A673 (cell line): ENCODE data around the gene NUF2. TPM values are rescaled to one million over a fixed set of nuclear protein-coding genes. Genes with fewer than 3 reads are reported as not detected.
A peak's percentile ranks its signal among the peaks of the same experiment; 100 is the strongest.
"Not testable (repeated sequence)": the region's sequence is repeated elsewhere in the genome, so short reads cannot be mapped to it uniquely, and the experiment has no call there.

Source experiments
- BruUV-seq: library from RNA; stranded (reverse); fragments of 400-500 nt; replicated peaks from 2 replicates; lab custom pipeline; 2021; lab: Mats Ljungman, UMichigan
- CTCF ChIA-PET: fragments of 300-600 bp; sonication (Branson Sonifier 250); formaldehyde crosslinking; loops from one replicate; lab custom pipeline; 2022; ENCODE audit warnings: antibody characterized with exemption; lab: Charles Lee
- POLR2A ChIA-PET: fragments of 300-600 bp; sonication (Branson Sonifier 250); formaldehyde crosslinking; loops from one replicate; lab custom pipeline; 2022; ENCODE audit warnings: antibody characterized with exemption; ENCODE audit not compliant: low non-redundant PET; lab: Charles Lee
- DNase-seq: peaks from one replicate; pipeline ENCODE4 v3.0.0-alpha.2; 2015; ENCODE audit warnings: low spot score
- H3K27ac ChIP-seq: fragments of 200-600 bp; sonication (generic); 2 replicates; pipeline ENCODE4 v1.5.1; 2016; ENCODE audit warnings: mixed run types, low read depth, mild to moderate bottlenecking, mixed read lengths, antibody characterized with exemption, low read length; ENCODE audit not compliant: poor library complexity, severe bottlenecking
- H3K27me3 ChIP-seq: fragments of 200-600 bp; sonication (generic); replicated peaks from 2 replicates; pipeline ENCODE4 v1.6.1; 2017; ENCODE audit warnings: mixed run types, low read depth, mild to moderate bottlenecking, mixed read lengths, antibody characterized with exemption, low read length; ENCODE audit not compliant: insufficient read depth, poor library complexity
- H3K36me3 ChIP-seq: fragments of 200-600 bp; sonication (generic); 2 replicates; pipeline ENCODE4 v1.6.1; 2016; ENCODE audit warnings: mixed run types, mild to moderate bottlenecking, mixed read lengths, antibody characterized with exemption, low read length; ENCODE audit not compliant: insufficient read depth, poor library complexity, severe bottlenecking
- H3K4me1 ChIP-seq: fragments of 200-600 bp; sonication (generic); 2 replicates; pipeline ENCODE4 v1.6.1; 2017; ENCODE audit warnings: mixed run types, mild to moderate bottlenecking, mixed read lengths, antibody characterized with exemption, low read length; ENCODE audit not compliant: insufficient read depth, poor library complexity, severe bottlenecking
- H3K4me3 ChIP-seq: fragments of 200-600 bp; sonication (generic); 2 replicates; pipeline ENCODE4 v1.5.1; 2016; ENCODE audit warnings: low read depth, mixed run types, mild to moderate bottlenecking, mixed read lengths, low read length; ENCODE audit not compliant: poor library complexity, severe bottlenecking
- H3K9me3 ChIP-seq: fragments of 200-600 bp; sonication (generic); 2 replicates; pipeline ENCODE4 v1.6.1; 2016; ENCODE audit warnings: mixed run types, low read depth, mild to moderate bottlenecking, mixed read lengths, antibody characterized with exemption, low read length; ENCODE audit not compliant: poor library complexity, severe bottlenecking
- EZH2 ChIP-seq: fragments of 200-600 bp; sonication (generic); IDR thresholded peaks from 2 replicates; pipeline ENCODE4 v1.6.1; 2017; ENCODE audit warnings: borderline replicate concordance, low read depth, mild to moderate bottlenecking, mixed read lengths, antibody characterized with exemption, low read length; ENCODE audit not compliant: poor library complexity, severe bottlenecking
- intact Hi-C: fragments of 100-400 bp; cut with micrococcal nuclease; formaldehyde crosslinking; loops from one replicate; pipeline ENCODE4 v1.10.0; 2022; ENCODE audit not compliant: unreplicated experiment
- total RNA-seq: library from RNA; stranded (reverse); gene quantifications from 2 replicates; pipeline ENCODE4 v1.2.3, GENCODE V29; 2021
- TF ChIP-seq, protein P1 (sequence below): fragments of 300-800, 200-600 bp; sonication (generic); conservative IDR thresholded peaks from 2 replicates; pipeline ENCODE4 v1.5.1; 2017; ENCODE audit warnings: low read depth, mild to moderate bottlenecking, antibody characterized with exemption, low read length, moderate library complexity, mixed read lengths

The NUF2 gene
- total RNA-seq, 1 experiment from 2014 or later, result 91.6 TPM

- no peak for DNase-seq
- ChIA-PET POLR2A (no interaction called here), CTCF (no interaction called here)
- no peak overlapping the region for H3K4me3 ChIP-seq
- no peaks in the 10 kb centered on the region for H3K36me3 ChIP-seq
- intact Hi-C loops, result no loop called here
- no peaks in the 10 kb centered on the region for H3K27me3 ChIP-seq
- no peak overlapping the region for H3K27ac ChIP-seq
- no TSS peak for BruUV-seq
- no peak for TF ChIP-seq EZH2
- TF ChIP-seq, protein P1, sequence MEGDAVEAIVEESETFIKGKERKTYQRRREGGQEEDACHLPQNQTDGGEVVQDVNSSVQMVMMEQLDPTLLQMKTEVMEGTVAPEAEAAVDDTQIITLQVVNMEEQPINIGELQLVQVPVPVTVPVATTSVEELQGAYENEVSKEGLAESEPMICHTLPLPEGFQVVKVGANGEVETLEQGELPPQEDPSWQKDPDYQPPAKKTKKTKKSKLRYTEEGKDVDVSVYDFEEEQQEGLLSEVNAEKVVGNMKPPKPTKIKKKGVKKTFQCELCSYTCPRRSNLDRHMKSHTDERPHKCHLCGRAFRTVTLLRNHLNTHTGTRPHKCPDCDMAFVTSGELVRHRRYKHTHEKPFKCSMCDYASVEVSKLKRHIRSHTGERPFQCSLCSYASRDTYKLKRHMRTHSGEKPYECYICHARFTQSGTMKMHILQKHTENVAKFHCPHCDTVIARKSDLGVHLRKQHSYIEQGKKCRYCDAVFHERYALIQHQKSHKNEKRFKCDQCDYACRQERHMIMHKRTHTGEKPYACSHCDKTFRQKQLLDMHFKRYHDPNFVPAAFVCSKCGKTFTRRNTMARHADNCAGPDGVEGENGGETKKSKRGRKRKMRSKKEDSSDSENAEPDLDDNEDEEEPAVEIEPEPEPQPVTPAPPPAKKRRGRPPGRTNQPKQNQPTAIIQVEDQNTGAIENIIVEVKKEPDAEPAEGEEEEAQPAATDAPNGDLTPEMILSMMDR, result no peak
- H3K9me3 ChIP-seq, result peaks cover 23% of the 10 kb centered on the region
- no peaks in the 10 kb centered on the region for H3K4me1 ChIP-seq
These were observed 43.2 kb upstream of the NUF2 start for GRCh38 chr1:163278602-163279001.

DNA sequence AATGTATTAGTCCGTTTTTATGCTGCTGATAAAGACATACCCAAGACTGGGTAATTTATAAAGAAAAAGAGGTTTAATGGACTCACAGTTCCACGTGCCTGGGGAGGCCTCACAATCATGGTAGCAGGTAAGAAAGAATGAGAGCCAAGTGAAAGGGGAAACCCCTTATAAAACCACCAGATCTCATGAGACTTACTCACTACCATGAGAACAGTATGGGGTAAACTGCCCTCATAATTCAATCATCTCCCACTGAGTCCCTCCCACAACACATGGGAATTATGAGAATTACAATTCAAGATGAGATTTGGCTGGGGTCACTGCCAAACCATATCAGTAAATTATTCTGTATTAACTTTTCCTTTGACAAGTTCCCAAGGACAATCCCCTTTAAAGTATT, 36.9 kb upstream of the NUF2 start:
- CTCF ChIA-PET, BruUV-seq: not testable (repeated sequence)

GRCh38 chr1:163290025-163290640, 31.6 kb upstream of the NUF2 start:
- Histone ChIP-seq H3K4me3 (no peak overlapping the region), H3K27ac (no peak overlapping the region), H3K36me3 (no peaks in the 10 kb centered on the region), H3K27me3 (no peaks in the 10 kb centered on the region), H3K4me1 (peaks cover 12% of the 10 kb centered on the region), H3K9me3 (no peaks in the 10 kb centered on the region)
- TF ChIP-seq, protein P1, result no peak
- no peak for TF ChIP-seq EZH2
- intact Hi-C loops, result no loop called here
- peak; percentile 6 for DNase-seq
- ChIA-PET POLR2A (no interaction called here), CTCF (no interaction called here)
- no TSS peak for BruUV-seq

More for the DNA sequence above, 36.9 kb upstream of the NUF2 start:
- intact Hi-C loops, H3K4me1 ChIP-seq, H3K9me3 ChIP-seq, H3K27ac ChIP-seq, POLR2A ChIA-PET, H3K36me3 ChIP-seq, H3K27me3 ChIP-seq, H3K4me3 ChIP-seq: not testable (repeated sequence)
- DNase-seq, result peak; percentile 19

DNA sequence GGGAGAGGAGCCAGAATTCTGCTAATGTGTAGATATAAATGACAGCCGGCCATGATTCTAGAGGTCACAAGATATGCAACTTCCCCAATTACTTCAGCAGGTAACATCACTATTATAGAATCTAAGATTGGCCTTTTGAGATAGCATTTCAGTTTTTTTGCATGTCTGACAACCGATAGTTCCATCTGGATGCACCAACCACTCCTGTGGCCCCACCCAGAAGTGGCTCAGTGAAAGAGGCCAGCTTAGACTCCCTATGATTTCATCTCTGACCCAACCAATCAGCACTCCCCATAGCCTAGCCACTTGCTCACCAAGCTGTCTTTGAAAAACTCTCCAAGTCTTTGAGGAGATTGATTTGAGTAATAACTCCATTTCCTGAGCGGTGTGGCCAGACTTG, 30.3 kb upstream of the NUF2 start:
- H3K9me3 ChIP-seq, result no peaks in the 10 kb centered on the region
- POLR2A ChIA-PET, result no interaction called here
- CTCF ChIA-PET, result no interaction called here
- H3K4me3 ChIP-seq, result no peak overlapping the region
- peak; percentile 24 for DNase-seq
- peaks cover 12% of the 10 kb centered on the region for H3K4me1 ChIP-seq
- no TSS peak for BruUV-seq
- TF ChIP-seq EZH2, result no peak
- TF ChIP-seq, protein P1, result no peak
- H3K27me3 ChIP-seq, result no peaks in the 10 kb centered on the region
- H3K27ac ChIP-seq, result no peak overlapping the region
- H3K36me3 ChIP-seq, result no peaks in the 10 kb centered on the region
- intact Hi-C loops, result no loop called here

DNA sequence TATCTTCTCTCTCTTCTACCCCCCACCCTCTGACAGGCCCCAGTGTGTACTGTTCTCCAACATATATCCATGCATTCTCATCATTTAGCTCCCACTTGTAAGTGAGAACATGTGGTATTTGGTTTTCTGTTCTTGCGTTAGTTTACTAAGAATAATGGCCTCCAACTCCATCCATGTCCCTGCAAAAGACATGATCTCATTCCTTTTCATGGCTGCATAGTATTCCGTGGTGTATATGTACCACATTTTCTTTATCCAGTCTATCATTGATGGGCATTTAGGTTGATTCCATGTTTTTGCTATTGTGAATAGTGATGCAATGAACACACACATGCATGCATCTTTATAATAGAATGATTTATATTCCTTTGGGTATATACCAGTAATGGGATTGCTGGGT, 29.6 kb upstream of the NUF2 start:
- H3K4me3 ChIP-seq, H3K27ac ChIP-seq, intact Hi-C loops, CTCF ChIA-PET, H3K4me1 ChIP-seq, DNase-seq, H3K36me3 ChIP-seq, H3K27me3 ChIP-seq, BruUV-seq, H3K9me3 ChIP-seq, POLR2A ChIA-PET: not testable (repeated sequence)
